Tibial nerve (tissue), 4 donors: ENCODE data around the gene PCSK5. TPM values are rescaled to one million over a fixed set of nuclear protein-coding genes. Genes with fewer than 3 reads are reported as not detected.

Experiments
- DNase-seq, 2 donors: peaks; one replicate each; pipeline ENCODE4 v3.0.0-alpha.2; 2019; ENCODE audit warnings: low spot score in 2 of 2
- H3K27ac ChIP-seq, 4 donors: fragments of 200-600 bp; sonication (generic) in 3 of 4; one replicate each; pipeline ENCODE4 v1.5.1; 2017 to 2019; ENCODE audit warnings: mild to moderate bottlenecking in 1 of 4
- H3K27me3 ChIP-seq, 2 donors: fragments of 200-600 bp; sonication (generic) in 1 of 2; one replicate each; pipeline versions ENCODE4 v1.5.1 to v1.6.0; 2017 to 2019
- H3K36me3 ChIP-seq, 3 donors: fragments of 200-600 bp; sonication (generic); one replicate each; pipeline ENCODE4 v1.5.1; 2018 to 2019
- H3K4me1 ChIP-seq, 4 donors: fragments of 200-600 bp; sonication (generic) in 3 of 4; one replicate each; pipeline ENCODE4 v1.5.1; 2017 to 2019
- H3K4me3 ChIP-seq, 4 donors: fragments of 200-600 bp; sonication (generic) in 3 of 4; one replicate each; pipeline ENCODE4 v1.5.1; 2017 to 2019; ENCODE audit warnings: mild to moderate bottlenecking in 1 of 4, moderate library complexity in 1 of 4
- H3K9me3 ChIP-seq, 4 donors: fragments of 200-600 bp; sonication (generic) in 3 of 4; one replicate each; pipeline ENCODE4 v1.5.1; 2017 to 2019
- EP300 ChIP-seq, 2 donors: sonication (generic); formaldehyde crosslinking; IDR thresholded peaks; one replicate each; pipeline ENCODE4 v1.6.1; 2017; ENCODE audit warnings: antibody characterized with exemption in 2 of 2, mild to moderate bottlenecking in 1 of 2
- POLR2A ChIP-seq, 2 donors: fragments of 450-650 bp; IDR thresholded peaks; one replicate each; pipeline ENCODE4 v1.6.1; 2017; ENCODE audit warnings: antibody characterized with exemption in 2 of 2, mild to moderate bottlenecking in 2 of 2, moderate library complexity in 2 of 2
- WGBS, 2 donors: methylation state at CpG; one replicate each; pipeline ENCODE4 v1.1.5; 2018; 5-methylcytosine and 5-hydroxymethylcytosine counted together
- total RNA-seq, 4 donors: library from RNA; depleted of rRNA; stranded (reverse); fragments of >200 nt; gene quantifications; one replicate each; pipeline ENCODE4 v1.1.0, GENCODE V29; 2016
- TF ChIP-seq, protein P1 (sequence below), 5 experiments: fragments of 200-600 bp in 3 of 5; fragments of 450-650 bp in 2 of 5; sonication (generic) in 3 of 5; IDR thresholded peaks; one replicate each; pipeline ENCODE4 v1.5.1; 2016 to 2019; ENCODE audit warnings: antibody characterized with exemption in 5 of 5, mild to moderate bottlenecking in 3 of 5, moderate library complexity in 2 of 5

The PCSK5 gene
- total RNA-seq, 4 donors from 2014 or later, result 12.5 to 32.7 (median 23.0) TPM

DNA sequence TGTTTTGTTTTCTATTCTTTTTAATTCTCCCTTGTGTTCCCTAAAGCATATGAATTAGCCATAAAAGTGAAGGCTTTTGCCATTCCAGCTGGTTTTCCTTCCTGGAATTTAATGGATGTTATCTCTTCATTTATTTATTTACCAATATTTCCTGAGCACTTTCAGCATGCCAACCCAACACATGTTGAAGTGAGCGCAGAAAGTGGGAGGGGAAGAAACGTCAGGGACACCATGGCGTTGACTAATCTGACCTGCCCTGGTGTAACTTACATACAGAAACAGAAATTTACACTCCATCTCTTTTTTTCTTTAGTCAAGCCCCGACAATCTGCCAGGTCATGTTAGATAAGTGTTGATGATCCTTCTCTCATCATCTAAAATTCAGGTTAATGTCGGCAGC, 247.5 kb downstream of the PCSK5 start:
- H3K27ac ChIP-seq, result no peak overlapping the region
- no peaks in the 10 kb centered on the region for H3K36me3 ChIP-seq
- 72 to 78% methylated on average over 5 of the region's 5 CpGs for WGBS, 2 donors
- no peaks in the 10 kb centered on the region for H3K27me3 ChIP-seq
- TF ChIP-seq POLR2A (IDR thresholded peaks at IDR 0.05) (no peak), EP300 (IDR thresholded peaks at IDR 0.05) (no peak)
- TF ChIP-seq, protein P1, sequence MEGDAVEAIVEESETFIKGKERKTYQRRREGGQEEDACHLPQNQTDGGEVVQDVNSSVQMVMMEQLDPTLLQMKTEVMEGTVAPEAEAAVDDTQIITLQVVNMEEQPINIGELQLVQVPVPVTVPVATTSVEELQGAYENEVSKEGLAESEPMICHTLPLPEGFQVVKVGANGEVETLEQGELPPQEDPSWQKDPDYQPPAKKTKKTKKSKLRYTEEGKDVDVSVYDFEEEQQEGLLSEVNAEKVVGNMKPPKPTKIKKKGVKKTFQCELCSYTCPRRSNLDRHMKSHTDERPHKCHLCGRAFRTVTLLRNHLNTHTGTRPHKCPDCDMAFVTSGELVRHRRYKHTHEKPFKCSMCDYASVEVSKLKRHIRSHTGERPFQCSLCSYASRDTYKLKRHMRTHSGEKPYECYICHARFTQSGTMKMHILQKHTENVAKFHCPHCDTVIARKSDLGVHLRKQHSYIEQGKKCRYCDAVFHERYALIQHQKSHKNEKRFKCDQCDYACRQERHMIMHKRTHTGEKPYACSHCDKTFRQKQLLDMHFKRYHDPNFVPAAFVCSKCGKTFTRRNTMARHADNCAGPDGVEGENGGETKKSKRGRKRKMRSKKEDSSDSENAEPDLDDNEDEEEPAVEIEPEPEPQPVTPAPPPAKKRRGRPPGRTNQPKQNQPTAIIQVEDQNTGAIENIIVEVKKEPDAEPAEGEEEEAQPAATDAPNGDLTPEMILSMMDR (IDR thresholded peaks at IDR 0.05), result no peak
- no peak overlapping the region for H3K4me3 ChIP-seq
- no peaks in the 10 kb centered on the region for H3K9me3 ChIP-seq
- no peak for DNase-seq
- H3K4me1 ChIP-seq, result peaks cover 0 to 18% (median 0%) of the 10 kb centered on the region in 4 donors

DNA sequence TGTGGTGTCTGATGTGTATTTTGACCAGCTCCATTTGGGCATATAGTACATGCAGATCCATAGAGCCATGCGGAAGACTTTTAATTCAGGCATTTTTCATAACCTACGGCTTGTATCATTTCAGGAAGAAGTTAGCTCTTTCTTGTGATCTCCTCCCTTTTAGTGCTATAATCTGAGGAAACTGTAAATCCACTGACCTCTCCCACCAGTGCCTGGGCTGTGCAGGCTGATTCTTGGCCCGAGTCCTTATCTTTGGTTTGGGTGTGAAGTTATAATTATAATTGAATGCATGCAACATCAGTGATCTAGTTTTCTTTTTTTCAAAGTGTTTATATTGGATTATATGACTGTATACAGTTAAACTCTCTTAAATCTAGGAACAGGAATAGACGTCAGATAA, 247.9 kb downstream of the PCSK5 start:
- H3K36me3 ChIP-seq, result no peaks in the 10 kb centered on the region
- 71 to 81% methylated on average over 4 of the region's 4 CpGs for WGBS, 2 donors
- H3K27me3 ChIP-seq, result no peaks in the 10 kb centered on the region
- no peak for DNase-seq
- H3K4me3 ChIP-seq, result no peak overlapping the region
- no peak overlapping the region for H3K27ac ChIP-seq
- H3K4me1 ChIP-seq, result peaks cover 0 to 18% (median 0%) of the 10 kb centered on the region in 4 donors
- no peaks in the 10 kb centered on the region for H3K9me3 ChIP-seq
- TF ChIP-seq, protein P1 (IDR thresholded peaks at IDR 0.05), result no peak

DNA sequence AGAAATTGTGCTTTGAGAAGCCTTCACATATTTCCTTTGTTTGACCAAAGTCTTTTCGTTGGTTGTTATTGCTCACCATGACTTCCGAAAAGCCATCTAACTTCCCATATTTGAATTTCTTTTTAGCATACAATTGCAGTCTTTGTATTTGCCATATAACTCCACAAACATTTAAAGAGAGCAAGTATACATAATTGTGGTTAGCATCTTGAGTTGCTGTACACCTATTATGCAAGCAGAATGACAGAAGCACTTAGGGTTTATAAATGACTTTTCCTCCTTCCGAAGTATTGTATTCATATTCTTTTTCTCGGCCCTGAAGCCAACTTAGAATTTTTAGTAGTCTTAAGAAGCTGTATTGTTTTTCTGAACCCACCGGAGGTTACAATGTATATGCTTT, 253.4 kb downstream of the PCSK5 start:
- H3K9me3 ChIP-seq, result no peaks in the 10 kb centered on the region
- H3K4me3 ChIP-seq, result no peak overlapping the region
- 62 to 73% methylated on average over 5 of the region's 5 CpGs for WGBS, 2 donors

DNA sequence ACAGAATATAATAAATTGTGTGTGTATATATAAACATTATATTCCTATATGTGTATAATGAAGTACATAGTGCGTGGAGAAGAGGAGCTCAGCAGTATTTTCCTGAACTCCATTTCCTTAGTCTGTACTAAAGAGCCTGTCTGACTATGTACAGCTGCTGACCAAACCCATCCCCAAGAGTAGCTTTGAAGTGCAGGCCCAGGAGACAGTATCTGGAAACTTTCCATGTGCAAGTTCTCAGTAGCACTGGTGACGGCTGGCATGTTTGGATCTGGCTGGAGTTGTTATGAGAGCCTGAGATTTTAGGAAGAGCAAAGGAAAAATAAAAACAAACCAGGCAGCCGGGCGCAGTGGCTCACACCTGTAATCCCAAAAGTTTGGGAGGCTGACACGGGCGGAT, 259.5 kb downstream of the PCSK5 start:
- no peak for DNase-seq
- Histone ChIP-seq H3K27ac (no peak overlapping the region), H3K4me1 (no peaks in the 10 kb centered on the region), H3K36me3 (no peaks in the 10 kb centered on the region), H3K27me3 (no peaks in the 10 kb centered on the region), H3K4me3 (no peak overlapping the region), H3K9me3 (no peaks in the 10 kb centered on the region)
- no peak for TF ChIP-seq EP300 (IDR thresholded peaks at IDR 0.05)
- TF ChIP-seq, protein P1 (IDR thresholded peaks at IDR 0.05), result no peak
- no peak for TF ChIP-seq POLR2A (IDR thresholded peaks at IDR 0.05)
- 85 to 87% methylated on average over 6 of the region's 6 CpGs for WGBS, 2 donors

More for the DNA sequence above, 253.4 kb downstream of the PCSK5 start:
- TF ChIP-seq EP300 (IDR thresholded peaks at IDR 0.05) (no peak), POLR2A (IDR thresholded peaks at IDR 0.05) (no peak)
- TF ChIP-seq, protein P1 (IDR thresholded peaks at IDR 0.05), result no peak
- H3K27ac ChIP-seq, result no peak overlapping the region
- H3K36me3 ChIP-seq, result no peaks in the 10 kb centered on the region
- H3K27me3 ChIP-seq, result no peaks in the 10 kb centered on the region
- H3K4me1 ChIP-seq, result no peaks in the 10 kb centered on the region
- DNase-seq, result no peak

DNA sequence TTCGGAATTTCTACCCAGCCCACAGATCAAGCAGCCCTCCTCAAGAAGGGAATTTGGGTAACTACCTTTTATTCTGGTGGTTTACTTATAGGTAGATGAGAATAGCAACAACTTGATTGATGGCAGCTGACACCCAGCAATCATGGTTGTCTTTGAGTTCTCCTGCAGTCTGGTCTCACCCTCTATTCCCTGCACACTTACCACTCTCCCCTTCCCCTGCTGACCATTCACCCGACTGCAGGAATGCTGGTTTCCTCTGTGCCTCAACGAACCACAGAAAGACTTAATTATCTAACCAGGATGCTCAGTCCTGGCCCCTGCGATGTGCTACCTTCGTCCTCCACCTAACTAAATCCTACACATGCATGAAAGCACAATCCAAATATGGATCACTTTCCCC, 260.8 kb downstream of the PCSK5 start:
- H3K27ac ChIP-seq, result no peak overlapping the region
- H3K9me3 ChIP-seq, result no peaks in the 10 kb centered on the region
- H3K27me3 ChIP-seq, result no peaks in the 10 kb centered on the region
- no peaks in the 10 kb centered on the region for H3K4me1 ChIP-seq
- WGBS, 2 donors, result 77 to 80% methylated on average over 5 of the region's 5 CpGs
- no peaks in the 10 kb centered on the region for H3K36me3 ChIP-seq
- no peak overlapping the region for H3K4me3 ChIP-seq
- TF ChIP-seq POLR2A (IDR thresholded peaks at IDR 0.05), result no peak
- TF ChIP-seq, protein P1 (IDR thresholded peaks at IDR 0.05), result no peak
- no peak for TF ChIP-seq EP300 (IDR thresholded peaks at IDR 0.05)
- DNase-seq, result no peak
